Measurements from ENCODE around the gene KLHDC7B.
"Not testable (repeated sequence)": the region's sequence is repeated elsewhere in the genome, so short reads cannot be mapped to it uniquely, and the experiment has no call there.

Gene KLHDC7B

GRCh38 chr22:50529897-50530579 is 15.7 kb upstream of the KLHDC7B start, which contains the start of gene TYMP:
Gene TYMP (minus strand): TSS chr22:50530012. CDS start chr22:50529709, 303 bp downstream.
- DNase-seq, result no peak

DNA sequence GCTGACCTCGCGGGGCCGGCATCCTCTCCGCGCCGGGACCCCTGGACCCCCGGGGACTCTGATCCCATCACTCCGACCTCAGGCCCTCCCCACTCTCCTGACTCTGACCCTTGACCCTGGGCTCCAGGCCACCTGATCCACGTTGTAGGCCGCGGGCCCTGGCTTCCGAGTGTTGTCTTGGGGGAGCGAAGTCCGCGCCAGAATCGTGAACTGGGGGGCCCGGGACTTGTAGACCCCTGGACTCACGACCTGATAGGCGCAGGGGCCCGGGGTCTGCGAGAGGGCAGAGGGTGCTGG is 15.2 kb upstream of the KLHDC7B start:
- DNase-seq, result no peak

DNA sequence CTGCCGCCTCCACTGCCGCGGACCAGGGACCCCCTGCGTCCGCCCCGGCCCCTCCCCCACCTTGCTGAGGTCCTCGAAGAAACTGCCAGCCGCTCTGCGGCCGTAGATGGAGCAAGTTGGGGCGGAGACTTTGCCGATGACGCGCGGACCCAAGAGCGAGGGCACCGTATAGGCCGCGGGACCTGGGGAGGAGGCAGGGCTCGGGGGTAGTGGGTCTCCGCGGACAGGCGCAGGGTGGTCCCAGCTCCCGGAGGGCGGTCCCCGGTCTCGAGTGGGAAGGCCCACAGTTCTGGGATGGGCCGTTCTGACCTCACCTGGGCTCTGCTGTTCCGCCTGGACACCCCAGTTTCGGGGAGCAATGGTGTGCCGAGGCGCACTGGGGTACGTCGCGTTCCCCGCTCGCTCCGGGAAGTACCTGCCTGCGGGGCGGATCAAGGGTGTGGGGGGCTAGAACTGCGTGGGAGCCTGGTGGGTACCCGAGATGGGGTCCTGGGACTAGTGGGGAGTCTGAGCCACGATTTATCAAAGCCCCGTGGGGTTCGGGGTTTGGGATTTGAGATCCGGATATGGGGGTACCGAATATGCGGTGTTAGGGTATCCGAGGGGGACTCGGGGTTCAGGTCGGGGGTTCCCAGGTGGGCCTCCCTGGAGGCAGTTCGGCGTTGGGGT is 14.7 kb upstream of the KLHDC7B start:
- no peak for DNase-seq

GRCh38 chr22:50531546-50531961 is 14.1 kb upstream of the KLHDC7B start:
- no peak for DNase-seq

GRCh38 chr22:50531962-50532674 is 13.6 kb upstream of the KLHDC7B start:
- DNase-seq, result no peak

DNA sequence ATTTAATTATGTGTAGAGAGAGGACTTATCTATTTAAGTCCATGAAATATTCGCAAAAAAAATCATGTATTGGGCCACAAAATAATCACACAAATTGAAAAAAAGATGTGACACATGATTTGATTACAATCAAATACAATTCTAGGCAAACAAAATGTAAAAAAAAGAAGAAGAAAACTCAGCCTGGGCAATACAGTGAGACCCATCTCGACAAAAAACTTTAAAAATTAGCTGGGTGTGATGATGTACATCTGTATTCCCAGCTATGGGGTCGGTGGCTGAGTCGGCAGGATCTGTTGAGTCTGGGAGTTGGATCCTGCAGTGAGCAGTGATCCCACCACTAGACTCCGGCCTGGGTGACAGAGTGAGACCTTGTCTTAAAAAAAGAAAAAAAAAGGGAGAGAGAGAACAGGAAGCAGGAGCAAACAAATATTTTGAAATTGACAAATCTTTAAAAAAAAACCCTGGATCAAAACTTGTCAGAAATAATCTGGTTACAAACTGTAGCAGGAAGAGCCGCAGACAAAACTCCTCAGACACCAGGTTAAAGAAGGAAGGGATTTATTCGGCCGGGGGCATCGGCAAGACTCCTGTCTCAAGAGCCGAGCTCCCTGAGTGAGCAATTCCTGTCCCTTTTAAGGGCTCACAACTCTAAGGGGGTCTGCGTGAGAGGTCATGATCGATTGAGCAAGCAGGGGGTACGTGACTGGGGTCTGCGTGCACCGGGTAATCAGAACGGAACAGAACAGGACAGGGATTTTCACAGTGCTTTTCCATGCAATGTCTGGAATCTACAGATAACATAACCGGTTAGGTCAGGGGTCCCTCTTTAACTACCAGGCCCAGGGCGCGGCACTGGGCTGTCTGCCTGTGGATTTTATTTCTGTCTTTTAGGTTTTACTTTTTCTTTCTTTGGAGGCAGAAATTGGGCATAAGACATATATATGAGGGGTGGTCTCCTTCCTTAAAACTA is 12.6 kb upstream of the KLHDC7B start:
- DNase-seq, result no peak

DNA sequence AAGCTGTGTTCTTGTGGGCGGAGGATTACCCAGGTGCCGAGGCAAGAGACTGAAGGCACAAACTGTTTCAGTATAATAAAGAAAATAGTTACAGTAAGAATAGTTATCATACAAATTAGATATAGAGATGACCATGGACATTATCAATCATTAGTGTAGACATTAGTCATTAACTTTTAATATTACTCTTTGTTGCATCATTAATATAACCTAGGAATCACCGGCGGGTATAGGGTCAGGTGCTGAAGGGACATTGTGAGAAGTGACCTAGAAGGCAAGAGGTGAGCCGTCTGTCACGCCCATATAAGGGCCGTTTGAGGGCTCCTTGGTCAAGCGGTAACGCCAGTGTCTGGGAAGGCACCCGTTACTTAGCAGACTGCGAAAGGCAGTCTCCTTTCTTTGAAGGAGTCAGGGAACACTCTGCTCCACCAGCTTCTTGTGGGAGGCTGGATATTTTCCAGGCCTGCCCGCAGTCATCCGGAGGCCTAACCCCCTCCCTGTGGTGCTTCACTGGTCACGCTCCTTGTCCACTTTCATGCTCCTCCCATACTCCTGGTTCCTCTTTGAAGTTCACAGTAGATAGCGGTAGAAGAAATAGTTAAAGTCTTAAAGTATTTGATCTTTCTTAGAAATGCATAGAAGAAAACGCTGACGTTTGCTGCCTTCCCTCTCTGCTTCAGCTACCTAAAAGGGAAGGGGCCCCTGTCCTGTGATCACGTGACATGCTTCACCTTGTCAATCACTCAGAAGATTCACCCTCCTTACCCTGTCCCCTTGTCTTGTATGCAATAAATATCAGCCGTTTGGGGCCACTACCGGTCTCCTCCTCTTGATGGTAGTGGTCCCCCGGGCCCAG is 11.6 kb upstream of the KLHDC7B start:
- not testable (repeated sequence) for DNase-seq

DNA sequence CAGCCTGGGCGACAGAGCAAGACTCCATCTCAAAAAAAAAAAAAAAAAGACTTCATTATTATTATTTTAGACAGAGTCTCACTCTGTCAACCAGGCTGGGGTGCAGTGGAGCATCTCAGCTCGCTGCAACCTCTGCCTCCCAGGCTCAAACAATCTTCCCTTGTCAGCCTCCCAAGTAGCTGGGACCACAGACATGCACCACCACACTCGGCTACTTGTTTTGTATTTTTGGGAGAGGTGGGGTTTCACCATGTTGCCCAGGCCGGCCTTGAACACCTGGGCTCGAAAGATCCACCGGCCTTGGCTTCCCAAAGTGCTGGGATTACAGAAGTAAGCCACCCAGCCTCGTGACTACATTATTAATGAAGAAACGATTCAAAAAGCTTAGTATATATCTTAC is 10.6 kb upstream of the KLHDC7B start:
- no peak for DNase-seq

- no peak for DNase-seq
Measured at GRCh38 chr22:50536226-50536625, 9.5 kb upstream of the KLHDC7B start.

GRCh38 chr22:50537765-50538164 is 7.9 kb upstream of the KLHDC7B start:
- DNase-seq, result no peak

DNA sequence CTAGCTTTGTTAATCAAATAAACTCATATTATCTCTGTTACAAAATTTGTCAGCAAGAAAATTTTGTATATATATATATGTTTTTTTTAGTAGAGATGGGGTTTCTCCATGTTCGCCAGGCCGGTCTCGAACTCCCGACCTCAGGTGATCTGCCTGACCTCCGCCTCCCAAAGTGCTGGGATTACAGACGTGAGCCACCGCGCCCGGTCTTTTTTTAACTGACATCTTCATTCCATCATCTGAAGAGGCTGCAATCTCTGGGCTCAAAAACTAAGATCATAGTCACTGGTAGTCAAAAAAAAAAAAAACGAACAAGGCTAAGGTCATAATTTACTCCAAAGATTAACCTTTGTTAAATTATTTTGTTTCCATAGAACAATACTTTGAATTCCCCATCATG is 5.3 kb upstream of the KLHDC7B start:
- no peak for DNase-seq

DNA sequence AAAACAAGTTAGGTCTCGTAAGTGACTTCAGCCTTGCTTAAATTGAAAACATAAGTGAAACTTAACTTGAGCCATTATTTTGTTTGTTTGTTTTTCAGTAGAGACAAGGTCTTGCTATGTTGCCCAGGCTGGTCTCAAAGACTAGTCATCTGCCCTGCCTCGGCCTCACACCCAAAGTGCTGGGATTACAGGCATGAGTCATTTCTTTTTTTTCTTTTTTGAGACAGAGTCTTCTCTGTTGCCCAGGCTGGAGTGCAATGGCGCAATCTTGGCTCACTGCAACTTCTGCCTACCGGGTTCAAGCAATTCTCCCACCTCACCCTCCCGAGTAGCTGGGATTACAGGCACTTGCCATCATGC is 4.1 kb upstream of the KLHDC7B start:
- DNase-seq, result not testable (repeated sequence)

DNA sequence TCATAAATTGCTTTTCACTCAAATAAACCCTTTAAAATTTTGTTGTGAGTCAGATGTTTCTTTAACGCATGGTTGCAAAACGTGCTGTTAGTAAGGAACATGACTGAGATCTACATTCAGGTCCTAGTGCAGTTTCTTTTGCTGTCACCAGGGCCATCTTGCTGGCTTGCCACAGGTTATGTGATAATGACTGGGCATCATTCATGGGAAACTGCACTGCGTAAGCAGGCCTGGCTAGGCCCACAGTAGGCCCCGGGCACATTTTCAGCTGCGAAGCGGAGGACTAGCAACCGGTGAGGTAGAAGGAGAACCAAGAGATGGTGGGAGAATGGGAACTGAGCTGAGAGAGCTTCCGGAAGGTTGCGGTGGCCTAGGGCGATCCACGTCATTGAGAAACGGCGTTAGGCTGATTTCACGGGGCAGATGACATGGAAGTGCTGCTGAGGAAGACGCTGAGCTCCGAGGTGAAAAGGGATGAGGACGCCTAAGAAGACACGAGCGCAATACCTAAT is 3.2 kb upstream of the KLHDC7B start:
- DNase-seq, result no peak

- DNase-seq, result no peak
Measured at GRCh38 chr22:50544078-50544745, 1.5 kb upstream of the KLHDC7B start.

DNA sequence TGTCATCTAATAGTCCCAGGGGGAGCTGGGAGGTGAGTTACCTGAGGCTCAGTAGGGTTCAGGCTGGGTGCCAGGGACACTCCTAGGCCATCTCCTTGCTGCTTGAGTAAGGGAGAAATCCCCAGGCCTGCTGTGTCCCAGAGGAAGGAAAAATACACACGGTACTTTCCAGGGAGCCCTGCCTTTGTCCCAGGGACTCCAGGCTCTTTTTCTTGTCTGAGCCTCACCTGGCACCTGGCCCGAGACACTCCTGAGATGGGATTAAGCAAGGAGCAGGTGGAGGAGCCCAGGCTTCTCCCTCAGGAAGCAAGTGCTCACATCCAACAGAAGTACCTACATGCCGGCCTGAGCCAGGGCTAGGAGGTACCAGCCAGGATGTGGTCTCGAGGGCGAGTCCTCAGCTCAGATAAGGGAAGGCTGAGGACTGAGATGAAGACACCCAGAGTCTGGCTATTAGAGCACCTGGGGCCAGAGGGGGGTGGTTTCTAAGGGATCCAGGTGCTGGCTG is 899 bp upstream of the KLHDC7B start:
- DNase-seq, result no peak

DNA sequence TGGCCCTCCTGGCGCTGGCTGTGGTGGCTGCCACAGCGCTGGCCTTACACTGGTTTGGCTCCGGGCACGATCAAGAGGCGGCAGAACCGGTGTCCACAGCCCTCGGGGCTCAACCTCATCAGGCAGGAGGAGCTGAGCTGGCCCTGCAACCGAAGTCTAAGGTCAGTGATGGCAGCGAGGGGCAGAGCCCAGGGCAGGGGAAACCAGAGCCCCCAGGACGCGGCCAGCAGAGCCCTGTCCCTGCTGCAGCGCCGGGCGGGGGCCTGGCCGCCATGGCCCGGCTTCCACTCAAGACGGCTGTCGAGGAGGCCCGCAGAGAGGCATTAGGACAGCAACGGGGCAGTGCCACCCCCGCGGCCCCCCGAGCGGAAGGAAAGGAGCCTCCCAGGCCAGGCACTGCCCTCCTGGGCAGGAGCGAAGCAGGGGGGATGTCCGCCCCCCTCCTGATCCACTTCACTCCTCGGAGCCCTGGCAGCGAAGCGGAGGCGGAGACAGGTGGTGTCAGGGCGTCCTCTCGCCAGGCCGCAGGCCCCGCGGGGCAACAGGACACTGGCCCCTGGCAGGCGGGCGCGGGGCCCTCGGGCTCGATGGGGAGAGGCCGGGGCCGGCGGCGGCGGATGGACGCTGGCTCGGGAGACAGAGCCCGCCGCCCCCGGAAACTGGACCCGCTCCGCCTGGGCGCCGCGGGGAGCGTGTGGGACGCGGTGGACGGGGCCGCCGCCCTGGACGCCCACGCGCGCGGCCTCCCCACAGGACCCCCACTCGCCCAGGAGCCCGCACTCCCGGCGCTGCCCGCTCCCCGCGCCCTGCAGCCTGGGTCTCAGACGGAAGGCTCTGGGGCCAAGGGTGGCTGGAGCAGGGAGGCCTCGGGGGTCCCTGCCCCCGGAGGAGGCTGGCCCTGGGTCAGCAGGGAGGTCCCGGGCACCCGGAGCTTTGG is 895 bp downstream of the KLHDC7B start:
- no peak for DNase-seq

DNA sequence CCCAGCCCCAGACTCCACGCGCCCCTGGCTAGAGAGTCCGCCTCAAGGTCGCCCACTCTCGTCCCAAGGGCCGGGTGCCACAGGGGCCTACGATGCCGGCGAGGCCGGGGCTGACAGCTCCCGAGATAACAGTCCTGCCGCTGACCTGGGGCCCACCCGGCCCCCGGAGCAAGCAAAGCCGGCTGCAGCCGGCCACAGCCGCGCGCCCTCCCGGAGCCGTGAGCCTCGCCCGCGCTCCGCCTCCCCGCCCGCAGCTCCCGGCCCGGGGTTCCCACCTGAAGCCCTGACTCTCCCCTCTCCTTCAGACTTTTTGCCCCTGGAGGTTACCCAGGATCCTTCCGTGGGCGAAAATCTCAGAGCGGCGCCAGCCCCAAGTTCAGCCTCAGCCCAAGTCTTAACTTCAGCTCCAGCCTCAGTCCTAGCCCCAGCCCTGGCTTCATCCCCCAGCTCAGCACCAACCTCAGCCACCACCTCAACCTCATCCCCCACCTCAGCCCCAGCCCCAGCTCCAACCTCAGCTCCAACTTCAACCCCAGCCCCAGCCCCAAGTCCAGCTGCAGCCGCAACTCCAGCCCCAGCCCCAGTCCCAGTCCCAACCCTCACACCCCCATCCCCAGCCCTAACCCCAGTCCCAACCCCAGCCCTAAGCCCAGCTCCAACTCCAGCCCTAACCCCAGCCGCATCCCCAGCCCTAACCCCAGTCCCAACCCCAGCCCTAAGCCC is 1.7 kb downstream of the KLHDC7B start:
- DNase-seq, result no peak

- no peak for DNase-seq
Measured at GRCh38 chr22:50548040-50548920, 2.6 kb downstream of the KLHDC7B start.
